ENCODE data around the gene SLC35D3.
"Not testable (repeated sequence)": the region's sequence is repeated elsewhere in the genome, so short reads cannot be mapped to it uniquely, and the experiment has no call there.

SLC35D3 gene

GRCh38 chr6:136967876-136968752 lies 46.0 kb downstream of the SLC35D3 start:
- no peak for FAIRE-seq

GRCh38 chr6:136968837-136969236 lies 46.7 kb downstream of the SLC35D3 start:
- FAIRE-seq = no peak

GRCh38 chr6:136969433-136969832 lies 47.3 kb downstream of the SLC35D3 start:
- FAIRE-seq = no peak

GRCh38 chr6:136969930-136970329 lies 47.8 kb downstream of the SLC35D3 start:
- peak; percentile 97 for FAIRE-seq

- no peak for FAIRE-seq
Observed at GRCh38 chr6:136971609-136972008, 49.5 kb downstream of the SLC35D3 start.

GRCh38 chr6:136973781-136974180 lies 51.7 kb downstream of the SLC35D3 start:
- FAIRE-seq = not testable (repeated sequence)

Data from islet of Langerhans (tissue), 1 donor.